GM12874 (cell line): ENCODE results near the gene RPL27A.

Experiments
- CTCF ChIP-seq: IDR thresholded peaks from 2 replicates; pipeline ENCODE4 v1.5.1; 2011; ENCODE audit warnings: low read depth, mild to moderate bottlenecking, control low read depth, low read length, moderate library complexity; ENCODE audit not compliant: insufficient read depth

The RPL27A gene

GRCh38 chr11:8717876-8718753 lies 35.5 kb downstream of the RPL27A start:
- TF ChIP-seq CTCF: no peak

- TF ChIP-seq CTCF: no peak
These were observed 36.6 kb downstream of the RPL27A start for GRCh38 chr11:8719211-8719649.

GRCh38 chr11:8719721-8720120 lies 37.1 kb downstream of the RPL27A start:
- no peak for TF ChIP-seq CTCF

- TF ChIP-seq CTCF: no peak
These were observed 37.8 kb downstream of the RPL27A start for GRCh38 chr11:8720352-8720751.

GRCh38 chr11:8720868-8721608 lies 38.4 kb downstream of the RPL27A start:
- TF ChIP-seq CTCF: no peak

- no peak for TF ChIP-seq CTCF
These were observed 39.3 kb downstream of the RPL27A start for GRCh38 chr11:8721609-8722500.
